ENCODE results near the gene DDX54. TPM values are rescaled to one million over a fixed set of nuclear protein-coding genes. Genes with fewer than 3 reads are reported as not detected.

DDX54 gene
- total RNA-seq, 6 experiments from 2014 or later: 60.1 to 71.0 (median 61.9) TPM

GRCh38 chr12:113203852-113204760 is 18.8 kb upstream of the DDX54 start:
- Mint-ChIP-seq H3K27me3 (ENCODE audit: insufficient read depth) (peaks cover 2% of the 10 kb centered on the region; the same call in 1 of the 2 replicates), H3K4me3 (no peak overlapping the region), H3K36me3 (ENCODE audit: low read depth) (0 out of 2 replicates have a peak, but pooled peaks cover 5% of the 10 kb centered on the region), H3K27ac (no peak overlapping the region), H3K9me3 (no peaks in the 10 kb centered on the region), H3K4me1 (ENCODE audit: low read depth) (peaks cover 22% of the 10 kb centered on the region)
- DNase-seq: no peak
- no peak for TF ChIP-seq CTCF (IDR thresholded peaks at IDR 0.05)

- DNase-seq: no peak
- no peak overlapping the region for H3K27ac Mint-ChIP-seq
- no peaks in the 10 kb centered on the region for H3K9me3 Mint-ChIP-seq
- no peak for TF ChIP-seq CTCF (IDR thresholded peaks at IDR 0.05)
- 0 out of 2 replicates have a peak, but pooled peaks cover 5% of the 10 kb centered on the region for H3K36me3 Mint-ChIP-seq (ENCODE audit: low read depth)
- peaks cover 19% of the 10 kb centered on the region for H3K4me1 Mint-ChIP-seq (ENCODE audit: low read depth)
- no peak overlapping the region for H3K4me3 Mint-ChIP-seq
- H3K27me3 Mint-ChIP-seq (ENCODE audit: insufficient read depth): no peaks in the 10 kb centered on the region
Measured at GRCh38 chr12:113202300-113203075, 17.2 kb upstream of the DDX54 start.

GRCh38 chr12:113201187-113202177 is 16.2 kb upstream of the DDX54 start:
- no peaks in the 10 kb centered on the region for H3K9me3 Mint-ChIP-seq
- no peak for TF ChIP-seq CTCF (IDR thresholded peaks at IDR 0.05)
- H3K36me3 Mint-ChIP-seq (ENCODE audit: low read depth): 0 out of 2 replicates have a peak, but pooled peaks cover 4% of the 10 kb centered on the region
- no peak for DNase-seq
- no peaks in the 10 kb centered on the region for H3K27me3 Mint-ChIP-seq (ENCODE audit: insufficient read depth)
- H3K4me1 Mint-ChIP-seq (ENCODE audit: low read depth): peaks cover 23% of the 10 kb centered on the region
- no peak overlapping the region for H3K4me3 Mint-ChIP-seq
- no peak overlapping the region for H3K27ac Mint-ChIP-seq

- no peaks in the 10 kb centered on the region for H3K36me3 Mint-ChIP-seq (ENCODE audit: low read depth)
- H3K27me3 Mint-ChIP-seq (ENCODE audit: insufficient read depth): no peaks in the 10 kb centered on the region
- H3K4me3 Mint-ChIP-seq: no peak overlapping the region
- TF ChIP-seq CTCF (IDR thresholded peaks at IDR 0.05): no peak
- H3K27ac Mint-ChIP-seq: no peak overlapping the region
- peaks cover 27% of the 10 kb centered on the region for H3K4me1 Mint-ChIP-seq (ENCODE audit: low read depth)
- no peak for DNase-seq
- H3K9me3 Mint-ChIP-seq: no peaks in the 10 kb centered on the region
Measured at GRCh38 chr12:113200021-113200797, 14.9 kb upstream of the DDX54 start.

All from HFFc6 (cell line).